Naive thymus-derived CD4-positive, alpha-beta T cell (primary cell): Measurements from ENCODE around the gene SLC10A1. TPM values are rescaled to one million over a fixed set of nuclear protein-coding genes. Genes with fewer than 3 reads are reported as not detected.

Source experiments
- ATAC-seq: fragments of 150-1000 bp; cut with Tn5 transposase; 2 replicates; pipeline ENCODE4 v1.10.0; 2021; ENCODE audit warnings: mild to moderate bottlenecking, moderate library complexity
- CTCF ChIA-PET: fragments of 350-600 bp; sonication (Branson Sonifier 250); formaldehyde crosslinking; loops from one replicate; lab custom pipeline; 2021; ENCODE audit warnings: antibody characterized with exemption; lab: Charles Lee
- POLR2A ChIA-PET: fragments of 350-600 bp; sonication (Branson Sonifier 250); formaldehyde crosslinking; loops from one replicate; lab custom pipeline; 2021; ENCODE audit warnings: antibody characterized with exemption, inconsistent platforms; lab: Charles Lee
- DNase-seq, 9 donors: peaks; one replicate each; pipeline versions ENCODE4 v3.0.0 to v3.0.0-alpha.2; 2020 to 2022; ENCODE audit warnings: mixed read lengths in 1 of 9
- H3K27ac ChIP-seq: one replicate; pipeline ENCODE4 v1.7.0; 2013; ENCODE audit warnings: mild to moderate bottlenecking, low read depth, low read length, moderate library complexity
- H3K27me3 ChIP-seq, 2 donors: one replicate each; pipeline ENCODE4 v1.7.0; 2013; ENCODE audit warnings: low read length in 2 of 2, mild to moderate bottlenecking in 2 of 2, moderate library complexity in 2 of 2; ENCODE audit not compliant: control insufficient read depth in 2 of 2, insufficient read depth in 2 of 2
- H3K36me3 ChIP-seq, 3 experiments: 1 replicate in 2 of 3; 2 replicates in 1 of 3; pipeline ENCODE4 v1.7.0; 2013; ENCODE audit warnings: low read length in 3 of 3, mild to moderate bottlenecking in 3 of 3, moderate library complexity in 1 of 3; ENCODE audit not compliant: insufficient read depth in 3 of 3, control insufficient read depth in 2 of 3
- H3K4me1 ChIP-seq, 2 donors: one replicate each; pipeline ENCODE4 v1.7.0; 2013; ENCODE audit warnings: low read length in 2 of 2, mild to moderate bottlenecking in 2 of 2, moderate library complexity in 1 of 2; ENCODE audit not compliant: control insufficient read depth in 2 of 2, insufficient read depth in 2 of 2
- H3K4me3 ChIP-seq: 2 replicates; pipeline ENCODE4 v1.7.0; 2013; ENCODE audit warnings: mild to moderate bottlenecking, low read length
- H3K9me3 ChIP-seq, 3 experiments: 1 replicate in 2 of 3; 2 replicates in 1 of 3; pipeline ENCODE4 v1.7.0; 2013; ENCODE audit warnings: low read length in 3 of 3; ENCODE audit not compliant: control insufficient read depth in 2 of 3
- H3K27ac Mint-ChIP-seq, 9 donors: one replicate each; pipeline ENCODE4 v1.8.0; 2020 to 2022; ENCODE audit warnings: mixed read lengths in 9 of 9, mild to moderate bottlenecking in 8 of 9, moderate library complexity in 5 of 9, inconsistent platforms in 2 of 9
- H3K27me3 Mint-ChIP-seq, 5 donors: one replicate each; pipeline ENCODE4 v1.8.0; 2021 to 2022; ENCODE audit warnings: mixed read lengths in 5 of 5, mild to moderate bottlenecking in 1 of 5
- H3K36me3 Mint-ChIP-seq, 5 donors: one replicate each; pipeline ENCODE4 v1.8.0; 2020 to 2022; ENCODE audit warnings: mixed read lengths in 5 of 5, mild to moderate bottlenecking in 3 of 5, inconsistent platforms in 1 of 5
- H3K4me1 Mint-ChIP-seq, 7 donors: one replicate each; pipeline ENCODE4 v1.8.0; 2020 to 2022; ENCODE audit warnings: mixed read lengths in 7 of 7, mild to moderate bottlenecking in 3 of 7, inconsistent platforms in 1 of 7
- H3K4me3 Mint-ChIP-seq, 10 donors: one replicate each; pipeline ENCODE4 v1.8.0; 2020 to 2022; ENCODE audit warnings: mild to moderate bottlenecking in 10 of 10, mixed read lengths in 10 of 10, moderate library complexity in 6 of 10, inconsistent platforms in 2 of 10
- H3K9me3 Mint-ChIP-seq, 11 donors: one replicate each; pipeline ENCODE4 v1.8.0; 2020 to 2022; ENCODE audit warnings: mixed read lengths in 11 of 11, mild to moderate bottlenecking in 4 of 11, inconsistent platforms in 1 of 11, moderate library complexity in 1 of 11
- intact Hi-C, 2 donors: fragments of 100-400 bp; cut with micrococcal nuclease; formaldehyde crosslinking; loops; one replicate each; pipeline ENCODE4 v1.15.1; 2023
- polyA plus RNA-seq, 2 donors: library from polyadenylated mRNA; unstranded; fragments of 300-500 nt; fragmentation: Illumina TruSeq; gene quantifications; one replicate each; pipeline ENCODE4 v1.2.3, GENCODE V29; 2021
- total RNA-seq, 6 experiments: library from RNA in 5 of 6; stranded (reverse) in 5 of 6; gene quantifications; 1 replicate in 5 of 6; 2 replicates in 1 of 6; pipeline ENCODE4 v1.2.3 and lab custom pipeline; 2021 to 2026

SLC10A1 gene
- total and polyA plus RNA-seq, 7 experiments from 2014 or later: 0.14 TPM; not detected in 6

GRCh38 chr14:69775012-69775411 is 22.0 kb downstream of the SLC10A1 start:
- H3K9me3 Mint-ChIP-seq: peaks cover 0 to 10% (median 0%) of the 10 kb centered on the region in 11 donors

GRCh38 chr14:69773571-69774276 is 23.3 kb downstream of the SLC10A1 start:
- ATAC-seq: peak; percentile 33
- peaks cover 53 to 94% (median 89%) of the 10 kb centered on the region in 7 donors for H3K4me1 Mint-ChIP-seq
- peak overlapping the region in 3 of 10 donors; percentile 5 to 52 (median 43) for H3K4me3 Mint-ChIP-seq
- H3K4me3 ChIP-seq: no peak overlapping the region
- CTCF ChIA-PET: interaction anchor here (1.1 kb wide), 1 partner anchor 10 kb away, joined by 3 read pairs; no protein-coding TSS in a partner anchor
- H3K4me1 ChIP-seq: peaks cover 31 to 45% of the 10 kb centered on the region in 2 donors
- H3K36me3 Mint-ChIP-seq: peaks cover 9 to 87% (median 72%) of the 10 kb centered on the region in 5 donors
- no peaks in the 10 kb centered on the region for H3K9me3 ChIP-seq
- no peak for DNase-seq
- H3K9me3 Mint-ChIP-seq: peaks cover 0 to 10% (median 0%) of the 10 kb centered on the region in 11 donors
- peak overlapping the region in 8 of 9 donors; percentile 33 to 90 (median 63) for H3K27ac Mint-ChIP-seq
- H3K36me3 ChIP-seq: peaks cover 48 to 91% (median 70%) of the 10 kb centered on the region in 3 experiments
- no peak overlapping the region for H3K27ac ChIP-seq
- POLR2A ChIA-PET: interaction anchor here (0.6 to 3.4 kb wide), 9 partner anchors 7 to 1517 kb away, joined by 3 to 15 read pairs (median 4); partner anchors contain the start of gene SRSF5
- no peaks in the 10 kb centered on the region for H3K27me3 Mint-ChIP-seq
- intact Hi-C loops: loop anchor here in 1 of 2 donors (2.0 kb wide), 1 partner anchor 377 kb away; no protein-coding TSS in a partner anchor
- no peaks in the 10 kb centered on the region for H3K27me3 ChIP-seq

More at GRCh38 chr14:69775012-69775411, 22.0 kb downstream of the SLC10A1 start:
- H3K4me1 Mint-ChIP-seq: peaks cover 49 to 86% (median 81%) of the 10 kb centered on the region in 7 donors
- H3K27ac Mint-ChIP-seq: peak overlapping the region in 5 of 9 donors; percentile 9 to 84 (median 72)
- POLR2A ChIA-PET: interaction anchor here (0.7 to 3.4 kb wide), 2 partner anchors 9 to 1035 kb away, joined by 3 to 15 read pairs; partner anchors contain the start of gene SRSF5
- Histone ChIP-seq H3K9me3 (no peaks in the 10 kb centered on the region), H3K36me3 (peaks cover 39 to 85% (median 59%) of the 10 kb centered on the region in 3 experiments), H3K4me3 (no peak overlapping the region), H3K27ac (no peak overlapping the region), H3K4me1 (peaks cover 20 to 34% of the 10 kb centered on the region in 2 donors), H3K27me3 (no peaks in the 10 kb centered on the region)
- no peak for DNase-seq
- no peaks in the 10 kb centered on the region for H3K27me3 Mint-ChIP-seq
- no peak for ATAC-seq
- CTCF ChIA-PET: no interaction called here
- peak overlapping the region in 5 of 10 donors; percentile 30 to 52 (median 36) for H3K4me3 Mint-ChIP-seq
- H3K36me3 Mint-ChIP-seq: peaks cover 8 to 82% (median 61%) of the 10 kb centered on the region in 5 donors
- intact Hi-C loops: no loop called here

GRCh38 chr14:69772082-69773017 is 24.7 kb downstream of the SLC10A1 start:
- ChIA-PET POLR2A (interaction anchor here (0.6 to 1.5 kb wide), 6 partner anchors 13 to 1534 kb away, joined by 3 to 7 read pairs (median 4); no protein-coding TSS in a partner anchor), CTCF (interaction anchor here (0.6 to 1.1 kb wide), 3 partner anchors 11 to 315 kb away, joined by 3 read pairs; no protein-coding TSS in a partner anchor)
- no peaks in the 10 kb centered on the region for H3K9me3 ChIP-seq
- peaks cover 57 to 92% (median 74%) of the 10 kb centered on the region in 3 experiments for H3K36me3 ChIP-seq
- H3K4me1 Mint-ChIP-seq: peaks cover 63 to 98% (median 92%) of the 10 kb centered on the region in 7 donors
- H3K27me3 Mint-ChIP-seq: peaks cover 0 to 4% (median 0%) of the 10 kb centered on the region in 5 donors
- no peak overlapping the region for H3K27ac ChIP-seq
- H3K9me3 Mint-ChIP-seq: peaks cover 0 to 17% (median 0%) of the 10 kb centered on the region in 11 donors
- peak overlapping the region in 6 of 10 donors; percentile 11 to 60 (median 36) for H3K4me3 Mint-ChIP-seq
- ATAC-seq (no peak), DNase-seq (no peak)
- peaks cover 34 to 51% of the 10 kb centered on the region in 2 donors for H3K4me1 ChIP-seq
- intact Hi-C loops: loop anchor here in 1 of 2 donors (2.0 kb wide), 1 partner anchor 376 kb away; no protein-coding TSS in a partner anchor
- H3K27me3 ChIP-seq: no peaks in the 10 kb centered on the region
- H3K36me3 Mint-ChIP-seq: peaks cover 21 to 88% (median 78%) of the 10 kb centered on the region in 5 donors
- H3K4me3 ChIP-seq: no peak overlapping the region
- H3K27ac Mint-ChIP-seq: peak overlapping the region in 7 of 9 donors; percentile 6 to 90 (median 45)

GRCh38 chr14:69771136-69771535 is 25.9 kb downstream of the SLC10A1 start:
- no peak for DNase-seq
- H3K27ac ChIP-seq: no peak overlapping the region
- peak overlapping the region in 8 of 10 donors; percentile 16 to 100 (median 96) for H3K4me3 Mint-ChIP-seq
- no peaks in the 10 kb centered on the region for H3K27me3 ChIP-seq
- H3K4me1 ChIP-seq: peaks cover 40 to 53% of the 10 kb centered on the region in 2 donors
- H3K9me3 ChIP-seq: peaks cover 0 to 4% (median 0%) of the 10 kb centered on the region in 3 experiments
- H3K36me3 Mint-ChIP-seq: peaks cover 17 to 78% (median 66%) of the 10 kb centered on the region in 5 donors
- peaks cover 55 to 97% (median 88%) of the 10 kb centered on the region in 7 donors for H3K4me1 Mint-ChIP-seq
- H3K36me3 ChIP-seq: peaks cover 52 to 90% (median 67%) of the 10 kb centered on the region in 3 experiments
- H3K27ac Mint-ChIP-seq: peak overlapping the region in 7 of 9 donors; percentile 19 to 100 (median 79)
- intact Hi-C loops: no loop called here
- no peak for ATAC-seq
- no peak overlapping the region for H3K4me3 ChIP-seq
- POLR2A ChIA-PET: no interaction called here
- peaks cover 0 to 4% (median 0%) of the 10 kb centered on the region in 5 donors for H3K27me3 Mint-ChIP-seq
- CTCF ChIA-PET: no interaction called here
- H3K9me3 Mint-ChIP-seq: peaks cover 0 to 21% (median 0%) of the 10 kb centered on the region in 11 donors

- peaks cover 35 to 52% of the 10 kb centered on the region in 2 donors for H3K4me1 ChIP-seq
- no peak overlapping the region for H3K4me3 ChIP-seq
- H3K27me3 ChIP-seq: no peaks in the 10 kb centered on the region
- peaks cover 17 to 73% (median 61%) of the 10 kb centered on the region in 5 donors for H3K36me3 Mint-ChIP-seq
- POLR2A ChIA-PET: interaction anchor here (2.1 kb wide), 1 partner anchor 147 kb away, joined by 4 read pairs; no protein-coding TSS in a partner anchor
- peaks cover 0 to 4% (median 0%) of the 10 kb centered on the region in 5 donors for H3K27me3 Mint-ChIP-seq
- intact Hi-C loops: no loop called here
- peaks cover 48 to 84% (median 64%) of the 10 kb centered on the region in 3 experiments for H3K36me3 ChIP-seq
- H3K9me3 Mint-ChIP-seq: peaks cover 0 to 21% (median 0%) of the 10 kb centered on the region in 11 donors
- CTCF ChIA-PET: interaction anchor here (0.6 kb wide), 1 partner anchor 25 kb away, joined by 7 read pairs; no protein-coding TSS in a partner anchor
- DNase-seq (no peak), ATAC-seq (no peak)
- H3K27ac Mint-ChIP-seq: peak overlapping the region in 8 of 9 donors; percentile 19 to 100 (median 70)
- H3K4me1 Mint-ChIP-seq: peaks cover 55 to 97% (median 86%) of the 10 kb centered on the region in 7 donors
- H3K4me3 Mint-ChIP-seq: peak overlapping the region; percentile 20 to 100 (median 76)
- no peak overlapping the region for H3K27ac ChIP-seq
- H3K9me3 ChIP-seq: peaks cover 0 to 4% (median 0%) of the 10 kb centered on the region in 3 experiments
These were observed 26.5 kb downstream of the SLC10A1 start for GRCh38 chr14:69770559-69770958.
